GM12873 (cell line): ENCODE results near the gene TRABD2B.

ENCODE experiments used
- TF ChIP-seq, protein P1 (sequence below): IDR thresholded peaks from 2 replicates; pipeline ENCODE4 v1.5.1; 2012; ENCODE audit warnings: low read depth, mild to moderate bottlenecking, moderate library complexity, low read length, control low read depth; ENCODE audit not compliant: insufficient read depth; ENCODE audit errors: missing control alignments

The TRABD2B gene

DNA sequence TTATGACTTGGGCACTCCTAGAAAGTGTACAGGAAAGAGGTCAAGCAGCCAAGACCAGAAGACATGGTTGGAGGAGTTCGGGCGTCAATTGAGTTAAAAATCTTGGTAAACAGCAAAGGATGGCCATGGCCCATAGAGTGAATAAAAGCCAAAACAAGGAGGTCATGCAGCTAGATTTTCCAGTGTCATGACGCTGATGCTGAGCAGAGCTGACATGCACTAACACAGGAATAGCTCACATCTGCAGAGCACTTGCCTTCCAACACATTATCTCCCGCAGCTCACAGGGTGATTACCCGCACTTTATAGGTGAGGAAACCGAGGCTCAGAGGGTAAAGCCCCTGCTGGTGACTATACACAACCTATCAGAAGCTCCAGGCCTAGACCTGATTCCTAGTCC is 49.7 kb downstream of the TRABD2B start:
- TF ChIP-seq, protein P1, sequence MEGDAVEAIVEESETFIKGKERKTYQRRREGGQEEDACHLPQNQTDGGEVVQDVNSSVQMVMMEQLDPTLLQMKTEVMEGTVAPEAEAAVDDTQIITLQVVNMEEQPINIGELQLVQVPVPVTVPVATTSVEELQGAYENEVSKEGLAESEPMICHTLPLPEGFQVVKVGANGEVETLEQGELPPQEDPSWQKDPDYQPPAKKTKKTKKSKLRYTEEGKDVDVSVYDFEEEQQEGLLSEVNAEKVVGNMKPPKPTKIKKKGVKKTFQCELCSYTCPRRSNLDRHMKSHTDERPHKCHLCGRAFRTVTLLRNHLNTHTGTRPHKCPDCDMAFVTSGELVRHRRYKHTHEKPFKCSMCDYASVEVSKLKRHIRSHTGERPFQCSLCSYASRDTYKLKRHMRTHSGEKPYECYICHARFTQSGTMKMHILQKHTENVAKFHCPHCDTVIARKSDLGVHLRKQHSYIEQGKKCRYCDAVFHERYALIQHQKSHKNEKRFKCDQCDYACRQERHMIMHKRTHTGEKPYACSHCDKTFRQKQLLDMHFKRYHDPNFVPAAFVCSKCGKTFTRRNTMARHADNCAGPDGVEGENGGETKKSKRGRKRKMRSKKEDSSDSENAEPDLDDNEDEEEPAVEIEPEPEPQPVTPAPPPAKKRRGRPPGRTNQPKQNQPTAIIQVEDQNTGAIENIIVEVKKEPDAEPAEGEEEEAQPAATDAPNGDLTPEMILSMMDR: no peak

DNA sequence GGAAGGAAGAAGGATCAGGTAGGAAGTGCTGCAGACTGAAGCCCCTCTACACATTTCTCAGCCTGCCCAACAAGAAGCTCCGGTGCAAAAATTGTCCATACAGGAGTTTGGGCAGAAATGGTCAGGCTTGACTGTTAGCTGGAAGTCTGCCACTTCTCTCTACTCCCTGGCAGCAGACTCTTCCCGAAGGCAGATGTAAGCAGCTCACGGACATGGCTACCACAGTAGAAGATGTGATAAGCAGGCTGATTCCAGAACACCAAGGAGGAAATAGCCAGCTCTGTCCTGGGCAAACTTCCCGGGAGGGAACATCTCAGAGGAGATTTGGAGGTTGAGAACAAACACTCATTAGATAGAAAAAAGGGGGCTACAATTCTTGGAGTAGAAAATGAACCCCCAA is 52.6 kb downstream of the TRABD2B start:
- TF ChIP-seq, protein P1: no peak

GRCh38 chr1:47942240-47942629 is 55.0 kb downstream of the TRABD2B start:
- TF ChIP-seq, protein P1: no peak

DNA sequence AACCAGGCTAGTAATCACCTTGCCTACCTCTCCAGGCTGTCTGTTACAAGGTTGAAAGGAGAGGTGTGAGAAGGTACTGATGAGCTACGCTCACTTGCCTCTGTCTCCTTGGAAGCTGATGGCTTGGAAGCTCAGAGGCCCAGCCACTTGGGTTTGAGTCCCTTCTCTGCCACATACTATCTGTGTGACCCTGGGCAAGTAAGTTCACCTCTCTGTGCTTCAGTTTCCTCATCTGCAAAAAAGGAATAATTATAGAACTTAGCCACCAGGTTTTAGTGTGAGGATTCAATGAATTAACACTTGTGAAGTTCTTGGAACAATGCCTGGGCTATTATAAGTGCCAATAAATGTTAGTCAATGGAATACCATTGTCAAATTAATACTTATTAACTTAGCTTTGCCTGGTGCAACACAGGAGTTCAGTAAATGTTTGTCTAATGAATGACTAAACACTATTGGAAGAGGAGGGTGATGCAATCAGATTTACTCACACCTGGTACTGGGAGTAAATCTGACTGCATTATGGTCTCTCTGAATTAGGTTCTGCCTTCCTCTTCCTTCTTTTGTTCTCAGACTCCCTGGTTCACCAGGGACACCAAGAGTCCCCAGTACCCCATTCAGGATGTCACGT is 55.5 kb downstream of the TRABD2B start:
- TF ChIP-seq, protein P1: no peak

- TF ChIP-seq, protein P1: no peak
These were observed 56.4 kb downstream of the TRABD2B start for GRCh38 chr1:47940779-47941178.

DNA sequence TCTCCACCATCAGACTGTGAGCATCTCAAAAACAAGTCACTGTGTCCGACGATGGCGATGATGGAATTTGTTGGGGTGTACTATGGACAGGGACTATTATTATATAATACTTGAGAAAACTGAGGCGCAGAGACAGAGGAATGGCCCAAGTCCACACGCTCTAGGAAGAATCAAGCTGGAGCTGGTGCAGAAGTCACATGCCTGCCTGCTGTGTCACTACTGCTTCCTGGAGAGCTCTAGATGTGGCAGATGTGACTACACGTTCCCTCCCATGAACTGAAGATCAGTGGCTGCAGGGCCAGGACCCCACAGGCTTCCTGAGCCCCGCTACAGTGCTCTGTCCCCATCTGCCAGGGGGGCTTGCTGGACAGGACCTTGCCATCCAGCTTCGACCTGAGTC is 56.9 kb downstream of the TRABD2B start:
- TF ChIP-seq, protein P1: no peak

DNA sequence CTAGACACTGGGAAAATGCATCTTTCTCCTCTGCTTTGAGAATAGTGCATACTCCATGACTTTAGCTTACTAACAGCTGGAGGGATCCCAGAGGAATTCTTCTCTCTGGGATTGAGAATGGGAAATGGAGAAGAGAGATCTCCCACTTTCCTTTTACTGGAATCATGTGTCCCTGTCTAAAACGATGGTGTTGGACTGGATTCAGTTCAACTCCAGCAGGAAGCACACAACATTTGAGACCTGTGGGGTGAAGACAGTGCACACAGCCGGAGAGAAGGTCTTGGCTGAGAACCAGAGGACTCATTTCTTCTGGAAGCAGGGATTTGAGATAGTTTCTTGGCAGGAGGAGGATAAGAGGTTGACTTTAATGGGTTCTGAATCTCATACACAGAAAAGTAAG is 58.7 kb downstream of the TRABD2B start:
- TF ChIP-seq, protein P1: no peak
